PC-3 (cell line): ENCODE measurements around the gene MDP1. TPM values are rescaled to one million over a fixed set of nuclear protein-coding genes. Genes with fewer than 3 reads are reported as not detected.

Source experiments
- ATAC-seq: fragments of 200-7000 bp; cut with Tn5 transposase; 2 replicates; pipeline ENCODE4 v1.9.1; 2020; ENCODE audit warnings: mild to moderate bottlenecking, moderate library complexity
- BruUV-seq: library from RNA; stranded (reverse); fragments of 400-500 nt; replicated peaks from 2 replicates; lab custom pipeline; 2021; lab: Mats Ljungman, UMichigan
- CTCF ChIA-PET: fragments of 300-600 bp; sonication (Branson Sonifier 250); formaldehyde crosslinking; loops from one replicate; lab custom pipeline; 2022; ENCODE audit warnings: antibody characterized with exemption; lab: Charles Lee
- POLR2A ChIA-PET: fragments of 300-600 bp; sonication (Branson Sonifier 250); formaldehyde crosslinking; loops from one replicate; lab custom pipeline; 2022; ENCODE audit warnings: antibody characterized with exemption; ENCODE audit not compliant: unreplicated experiment; lab: Charles Lee
- DNase-seq: peaks from one replicate; pipeline ENCODE4 v3.0.0-alpha.2; 2015
- H2AFZ ChIP-seq: fragments of 300-600 bp; sonication (generic); 2 replicates; pipeline ENCODE4 v1.6.0; 2016; ENCODE audit warnings: antibody characterized with exemption, low read length
- H3F3A ChIP-seq: fragments of 300-600 bp; sonication (generic); one replicate; pipeline ENCODE4 v1.6.0; 2017; ENCODE audit warnings: antibody characterized with exemption, low read length, control low read depth, mild to moderate bottlenecking; ENCODE audit not compliant: unreplicated experiment
- H3K27ac ChIP-seq: fragments of 300-600 bp; sonication (generic); 2 replicates; pipeline ENCODE4 v1.5.1; 2016; ENCODE audit warnings: mild to moderate bottlenecking, low read length
- H3K27me3 ChIP-seq: fragments of 300-600 bp; sonication (generic); 2 replicates; pipeline ENCODE4 v1.6.1; 2016; ENCODE audit warnings: low read length, mixed read lengths
- H3K36me3 ChIP-seq: fragments of 300-600 bp; sonication (generic); 2 replicates; pipeline ENCODE4 v1.6.1; 2016; ENCODE audit warnings: low read depth, mixed run types, low read length, mixed read lengths
- H3K4me1 ChIP-seq: fragments of 300-600 bp; sonication (generic); 2 replicates; pipeline ENCODE4 v1.5.1; 2016; ENCODE audit warnings: low read length; ENCODE audit not compliant: insufficient read depth
- H3K4me2 ChIP-seq: fragments of 300-600 bp; sonication (generic); 2 replicates; pipeline ENCODE4 v1.6.0; 2016; ENCODE audit warnings: low read length
- H3K4me3 ChIP-seq: fragments of 300-600 bp; sonication (generic); 2 replicates; pipeline ENCODE4 v1.5.1; 2016; ENCODE audit warnings: mild to moderate bottlenecking, low read length, mixed read lengths
- H3K79me2 ChIP-seq: fragments of 300-600 bp; sonication (generic); 2 replicates; pipeline ENCODE4 v1.6.1; 2017; ENCODE audit warnings: low read length, mixed read lengths
- H3K9ac ChIP-seq: fragments of 300-600 bp; sonication (generic); 2 replicates; pipeline ENCODE4 v1.6.0; 2016; ENCODE audit warnings: mild to moderate bottlenecking, low read length
- H3K9me2 ChIP-seq: fragments of 300-600 bp; sonication (generic); replicated peaks from 2 replicates; pipeline ENCODE4 v1.6.1; 2016; ENCODE audit warnings: mixed run types, low read length, mixed read lengths
- H3K9me3 ChIP-seq: fragments of 300-600 bp; sonication (generic); 2 replicates; pipeline ENCODE4 v1.6.1; 2016; ENCODE audit warnings: low read length, mixed read lengths
- H4K20me1 ChIP-seq: fragments of 300-600 bp; sonication (generic); 2 replicates; pipeline ENCODE4 v1.6.1; 2016; ENCODE audit warnings: low read length, mixed read lengths
- CTCF ChIP-seq: fragments of 300-600 bp; sonication (generic); conservative IDR thresholded peaks from 2 replicates; pipeline ENCODE4 v1.5.1; 2017; ENCODE audit warnings: antibody characterized with exemption, low read depth, mild to moderate bottlenecking, low read length
- EZH2 ChIP-seq: fragments of 300-600 bp; sonication (generic); IDR thresholded peaks from one replicate; pipeline ENCODE4 v1.6.1; 2017; ENCODE audit warnings: antibody characterized with exemption, mild to moderate bottlenecking, low read length; ENCODE audit not compliant: unreplicated experiment
- EZH2phosphoT487 ChIP-seq: fragments of 300-600 bp; sonication (generic); IDR thresholded peaks from 2 replicates; pipeline ENCODE4 v1.6.1; 2018; ENCODE audit warnings: mild to moderate bottlenecking, antibody characterized with exemption, low read length, borderline replicate concordance
- intact Hi-C: fragments of 100-400 bp; cut with micrococcal nuclease; formaldehyde crosslinking; loops from 2 replicates; pipeline ENCODE4 v1.9.0; 2023
- total RNA-seq: library from RNA; depleted of rRNA; stranded (reverse); fragments of >200 nt; gene quantifications from 2 replicates; pipeline ENCODE4 v1.2.3, GENCODE V29; 2014

Gene MDP1
- total RNA-seq, 1 experiment from 2014 or later = 23.5 TPM

- H3F3A ChIP-seq = no peaks in the 10 kb centered on the region
- no peaks in the 10 kb centered on the region for H3K9me3 ChIP-seq
- H3K4me1 ChIP-seq = peaks cover 8% of the 10 kb centered on the region
- BruUV-seq = no TSS peak
- ATAC-seq = no peak
- H3K27me3 ChIP-seq = no peaks in the 10 kb centered on the region
- intact Hi-C loops = no loop called here
- H2AFZ ChIP-seq = no peak overlapping the region
- ChIA-PET CTCF (no interaction called here), POLR2A (no interaction called here)
- TF ChIP-seq EZH2 (no peak), EZH2phosphoT487 (no peak), CTCF (no peak)
- peaks cover 24% of the 10 kb centered on the region; the same call in 1 of the 2 replicates for H3K36me3 ChIP-seq
- no peak overlapping the region for H3K9ac ChIP-seq
- peaks cover 34% of the 10 kb centered on the region for H3K79me2 ChIP-seq
- peak overlapping the region; percentile 86 for H3K4me2 ChIP-seq
- no peaks in the 10 kb centered on the region for H3K9me2 ChIP-seq
- H3K4me3 ChIP-seq = peak overlapping the region; percentile 76; the same call in 1 of the 2 replicates
- H3K27ac ChIP-seq = no peak overlapping the region
- no peak for DNase-seq
- no peaks in the 10 kb centered on the region for H4K20me1 ChIP-seq
Observed at GRCh38 chr14:24186831-24187538, 28.9 kb downstream of the MDP1 start.

GRCh38 chr14:24185741-24186140, 30.1 kb downstream of the MDP1 start:
- CTCF ChIA-PET = no interaction called here
- no peak for ATAC-seq

More at GRCh38 chr14:24185741-24186140, 30.1 kb downstream of the MDP1 start:
- intact Hi-C loops = no loop called here
- Histone ChIP-seq H3F3A (no peaks in the 10 kb centered on the region), H2AFZ (no peak overlapping the region), H3K4me3 (no peak overlapping the region), H3K79me2 (peaks cover 25% of the 10 kb centered on the region), H3K36me3 (peaks cover 31% of the 10 kb centered on the region; the same call in 1 of the 2 replicates), H3K4me2 (no peak overlapping the region), H3K9ac (no peak overlapping the region), H3K27ac (no peak overlapping the region), H3K9me3 (no peaks in the 10 kb centered on the region), H3K9me2 (no peaks in the 10 kb centered on the region), H4K20me1 (no peaks in the 10 kb centered on the region), H3K4me1 (peaks cover 8% of the 10 kb centered on the region), H3K27me3 (no peaks in the 10 kb centered on the region)
- TF ChIP-seq CTCF (no peak), EZH2phosphoT487 (no peak), EZH2 (no peak)
- POLR2A ChIA-PET = no interaction called here
- DNase-seq = no peak
- no TSS peak for BruUV-seq
